NCI-H774 (cell line): Measurements from ENCODE around the gene TNNT1.
A peak's percentile ranks its signal among the peaks of the same experiment; 100 is the strongest.

Experiments used
- DNase-seq: peaks from one replicate; lab custom pipeline; 2025; lab: John Stamatoyannopoulos, UW

TNNT1 gene

DNA sequence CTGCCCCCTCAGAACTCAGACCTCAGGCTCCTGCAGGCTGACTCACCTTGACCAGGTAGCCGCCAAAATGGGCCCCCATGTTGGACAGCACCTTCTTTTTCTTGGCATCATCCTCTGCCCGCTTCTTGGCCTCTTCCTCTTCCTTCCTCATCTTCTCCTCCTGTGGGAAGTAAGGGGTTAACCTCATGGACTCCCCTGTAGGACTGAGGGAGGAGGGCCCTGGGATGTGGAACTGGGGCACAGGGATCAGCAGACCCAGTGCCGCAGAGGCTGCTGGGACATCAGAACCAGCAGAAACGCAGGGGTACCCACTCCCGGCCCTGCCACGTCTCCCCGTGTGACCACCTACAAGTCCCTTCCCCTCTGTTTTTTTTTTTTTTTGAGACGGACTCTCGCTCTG, 11.1 kb downstream of the TNNT1 start:
- no peak for DNase-seq

DNA sequence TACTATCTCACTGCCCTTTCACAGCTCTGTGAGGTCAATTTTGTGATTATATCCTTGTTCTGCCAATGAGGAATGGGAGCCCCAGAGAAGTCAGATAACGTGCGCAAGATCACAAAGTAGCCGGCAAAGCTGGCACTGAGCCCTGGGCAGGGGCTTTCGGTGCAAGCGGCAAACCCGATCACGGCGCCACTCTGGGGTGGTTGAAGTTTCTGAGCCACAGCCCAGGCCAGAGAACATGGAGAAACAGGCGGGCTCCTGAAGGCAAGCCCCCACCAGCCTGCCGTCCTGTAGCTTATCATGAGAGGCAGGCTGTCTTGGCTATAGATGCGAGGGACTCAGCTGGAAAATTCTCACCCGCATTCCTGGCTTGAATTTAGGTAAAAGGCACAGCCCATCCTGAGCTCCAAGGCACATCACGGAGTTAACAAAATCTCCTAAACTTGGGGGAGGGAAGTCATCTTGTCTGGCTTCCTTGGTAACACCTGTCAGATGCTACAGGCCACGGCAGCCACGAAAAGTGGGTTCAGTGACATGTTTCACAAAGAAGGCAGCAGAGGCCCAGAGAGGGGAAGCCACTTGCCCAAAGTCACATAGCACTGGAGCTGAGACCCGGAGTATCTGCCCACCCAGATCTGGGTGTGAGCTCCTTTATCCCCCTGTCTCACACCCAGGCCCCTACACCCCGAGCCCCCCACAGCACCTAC, 12.5 kb downstream of the TNNT1 start:
- no peak for DNase-seq

DNA sequence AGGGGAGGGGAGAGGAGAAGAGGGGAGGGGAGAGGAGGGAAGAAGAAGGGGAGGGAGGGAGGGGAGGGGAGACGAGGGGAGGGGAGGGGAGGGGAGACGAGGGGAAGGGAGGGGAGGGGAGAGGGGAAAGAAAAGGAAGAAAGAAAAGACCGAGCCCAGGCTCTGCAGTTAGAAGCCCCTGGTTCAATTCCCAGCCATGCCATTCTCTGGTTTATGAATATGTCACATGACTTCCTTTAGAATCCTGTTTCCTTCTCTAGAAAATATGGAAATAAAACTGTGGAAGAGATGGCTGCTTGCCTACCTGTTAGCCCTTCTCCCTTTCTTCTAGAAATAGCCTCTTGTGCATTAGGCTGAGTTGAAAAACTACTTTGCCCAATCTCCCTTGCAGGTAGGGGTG, 14.3 kb downstream of the TNNT1 start:
- no peak for DNase-seq

DNA sequence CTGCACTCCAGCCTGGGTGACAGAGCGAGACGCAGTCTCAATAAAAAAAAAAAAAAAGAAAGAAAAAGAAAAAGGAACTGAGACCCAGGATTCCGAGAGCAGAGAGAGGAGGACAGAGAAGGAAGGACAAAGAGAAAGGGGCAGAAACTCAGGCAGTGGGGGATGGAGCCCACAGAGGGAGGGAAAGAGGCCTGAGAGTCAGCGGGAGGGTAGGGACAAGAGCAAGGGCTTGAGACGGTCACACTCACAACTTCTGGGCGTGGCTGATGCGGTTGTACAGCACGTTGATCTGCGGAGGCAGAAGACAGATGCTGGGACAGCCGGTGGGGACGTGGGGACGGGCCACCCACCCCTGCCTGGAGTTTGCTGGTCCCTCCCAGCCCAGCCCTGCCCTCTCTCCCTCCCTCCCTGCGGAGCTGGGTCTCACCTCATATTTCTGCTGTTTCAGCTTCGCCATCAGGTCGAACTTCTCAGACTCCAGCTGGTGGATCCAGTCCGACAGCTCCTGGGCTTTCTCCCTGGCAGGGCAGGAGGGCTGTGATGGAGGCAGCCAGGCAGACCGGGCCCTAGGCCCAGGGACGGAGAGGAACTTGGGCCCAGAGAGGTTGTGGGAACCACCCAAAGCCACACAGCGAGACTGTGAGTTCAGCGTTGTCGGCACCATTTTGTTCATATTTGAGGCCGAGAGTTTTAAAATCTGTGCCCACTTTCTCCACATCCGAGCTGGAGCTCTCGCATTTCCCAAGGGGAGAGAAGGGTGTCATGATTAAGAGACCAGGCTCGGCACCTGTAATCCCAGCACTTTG, 15.2 kb downstream of the TNNT1 start:
- no peak for DNase-seq

DNA sequence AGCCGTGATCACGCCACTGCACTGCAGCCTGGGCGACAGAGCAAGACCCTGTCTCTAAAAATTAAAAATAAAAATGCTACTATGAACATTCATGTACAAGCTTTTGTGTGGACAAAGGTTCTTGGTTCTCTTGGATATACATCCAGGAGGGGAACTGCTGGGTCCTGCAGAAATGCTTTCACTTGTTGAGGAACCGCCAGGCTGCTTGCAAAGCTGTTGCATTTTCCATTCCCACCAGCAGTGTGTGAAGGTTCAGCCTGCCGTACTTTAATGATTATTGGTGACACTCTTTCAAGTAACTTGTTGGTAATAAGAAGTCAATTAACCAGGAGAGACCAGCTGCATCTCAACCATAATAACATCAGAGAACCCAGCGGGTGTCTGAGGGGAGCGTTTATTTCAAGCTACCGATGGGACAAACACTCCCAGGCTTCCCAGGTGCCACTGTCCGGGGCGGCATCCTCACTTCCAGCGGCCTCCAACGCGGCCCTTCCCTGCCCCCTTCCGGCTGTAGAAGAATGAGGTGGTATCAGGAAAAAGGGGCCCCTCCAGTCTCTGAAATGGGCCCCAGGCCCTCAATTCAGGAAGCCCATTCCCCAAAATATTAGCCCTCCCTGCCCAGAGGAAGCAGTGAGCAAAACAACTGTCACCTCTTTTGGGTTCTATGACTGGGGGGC, 16.4 kb downstream of the TNNT1 start:
- no peak for DNase-seq

DNA sequence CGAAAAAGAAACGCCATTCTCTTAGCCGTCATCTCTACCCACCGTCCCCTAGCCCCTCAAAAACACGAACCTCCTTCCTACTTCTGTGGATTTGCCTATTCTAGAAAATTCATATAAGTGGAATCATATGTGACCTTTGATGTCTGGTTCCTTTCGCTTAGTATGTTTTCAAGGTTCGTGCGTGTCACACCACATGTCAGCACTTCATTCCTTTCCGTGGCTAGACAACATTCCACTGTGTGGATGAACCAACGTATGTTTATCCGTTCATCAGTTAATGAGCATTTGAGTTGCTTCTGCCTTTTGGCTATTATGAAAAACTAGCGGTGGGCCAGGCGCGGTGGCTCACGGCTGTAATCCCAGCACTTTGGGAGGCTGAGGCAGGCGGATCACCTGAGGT, 17.6 kb downstream of the TNNT1 start:
- DNase-seq: no peak

DNA sequence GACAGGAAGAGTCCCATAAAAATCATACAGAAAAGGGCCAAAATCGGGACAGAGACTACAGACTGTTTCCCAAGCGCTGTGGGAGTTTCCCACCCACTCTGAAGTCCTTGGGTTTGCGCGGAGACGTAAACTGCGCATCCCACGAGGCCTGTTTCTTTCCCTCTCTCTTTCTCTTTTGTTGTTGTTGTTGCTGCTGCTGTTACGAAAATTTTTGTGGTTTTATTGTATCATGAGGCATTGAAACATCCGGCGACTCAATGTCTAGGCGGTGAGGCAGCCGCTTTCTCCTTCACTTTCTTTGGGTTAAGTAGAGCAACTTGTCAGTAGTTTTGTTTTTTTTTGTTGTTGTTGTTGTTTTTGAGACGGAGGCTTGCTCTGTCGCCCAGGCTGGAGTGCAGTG, 30.0 kb downstream of the TNNT1 start:
- DNase-seq: no peak

DNA sequence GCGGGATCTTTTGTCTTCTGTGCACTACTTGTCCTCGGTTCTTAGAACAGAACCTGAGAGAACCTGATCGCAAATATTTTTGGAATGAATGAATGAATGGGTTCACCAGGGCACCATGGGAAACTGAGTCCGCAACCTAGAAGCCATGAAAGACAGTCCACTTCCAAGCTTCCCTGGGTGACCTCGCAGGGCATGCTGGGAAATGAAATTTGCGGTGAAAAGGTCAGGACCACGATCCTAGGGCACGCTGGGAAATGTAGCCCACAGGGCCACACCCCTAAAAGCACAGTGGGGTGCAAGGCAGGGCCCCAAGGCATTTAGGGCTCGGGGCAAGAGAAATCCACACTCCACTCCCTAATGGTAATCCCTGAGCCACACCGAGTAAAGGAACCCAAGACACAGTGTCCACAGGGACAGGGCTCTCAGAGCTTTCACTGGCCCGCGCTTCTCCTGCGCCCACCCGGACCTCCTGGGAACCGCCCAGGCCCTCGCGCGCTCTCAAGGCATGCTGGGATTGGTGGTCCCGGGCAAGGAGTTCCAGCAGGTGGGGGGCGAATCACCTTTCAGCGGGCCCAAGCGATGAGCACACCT, 30.5 kb downstream of the TNNT1 start:
- DNase-seq: no peak

DNA sequence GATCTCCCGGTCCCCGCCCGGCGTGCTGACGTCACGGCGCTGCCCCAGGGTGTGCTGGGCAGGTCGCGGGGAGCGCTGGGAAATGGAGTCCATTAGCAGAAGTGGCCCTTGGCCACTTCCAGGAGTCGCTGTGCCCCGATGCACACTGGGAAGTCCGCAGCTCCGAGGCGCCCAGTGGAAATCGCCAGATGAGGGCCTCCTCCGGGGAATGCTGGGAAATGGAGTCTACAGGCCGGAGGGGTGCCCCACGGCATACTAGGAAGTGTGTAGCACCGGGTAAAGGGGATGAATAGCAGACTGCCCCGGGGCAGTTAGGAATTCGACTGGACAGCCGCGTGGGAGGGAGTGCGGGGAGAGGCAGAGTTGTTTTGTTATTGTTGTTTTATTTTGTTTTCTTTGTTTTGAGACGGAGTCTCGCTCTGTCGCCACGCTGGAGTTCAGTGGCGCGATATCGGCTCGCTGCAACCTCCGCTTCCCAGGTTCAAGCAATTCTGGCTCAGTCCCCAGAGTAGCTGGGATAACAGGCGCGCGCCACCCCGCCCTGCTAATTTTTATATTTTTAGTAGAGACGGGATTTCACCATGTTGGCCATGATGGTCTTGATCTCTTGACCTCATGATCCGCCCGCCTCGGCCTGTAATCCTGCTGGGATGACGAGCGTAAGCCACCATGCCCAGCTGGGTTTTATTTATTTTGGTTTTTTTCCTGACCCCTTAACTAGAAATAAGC, 31.2 kb downstream of the TNNT1 start:
- DNase-seq: peak; percentile 98

DNA sequence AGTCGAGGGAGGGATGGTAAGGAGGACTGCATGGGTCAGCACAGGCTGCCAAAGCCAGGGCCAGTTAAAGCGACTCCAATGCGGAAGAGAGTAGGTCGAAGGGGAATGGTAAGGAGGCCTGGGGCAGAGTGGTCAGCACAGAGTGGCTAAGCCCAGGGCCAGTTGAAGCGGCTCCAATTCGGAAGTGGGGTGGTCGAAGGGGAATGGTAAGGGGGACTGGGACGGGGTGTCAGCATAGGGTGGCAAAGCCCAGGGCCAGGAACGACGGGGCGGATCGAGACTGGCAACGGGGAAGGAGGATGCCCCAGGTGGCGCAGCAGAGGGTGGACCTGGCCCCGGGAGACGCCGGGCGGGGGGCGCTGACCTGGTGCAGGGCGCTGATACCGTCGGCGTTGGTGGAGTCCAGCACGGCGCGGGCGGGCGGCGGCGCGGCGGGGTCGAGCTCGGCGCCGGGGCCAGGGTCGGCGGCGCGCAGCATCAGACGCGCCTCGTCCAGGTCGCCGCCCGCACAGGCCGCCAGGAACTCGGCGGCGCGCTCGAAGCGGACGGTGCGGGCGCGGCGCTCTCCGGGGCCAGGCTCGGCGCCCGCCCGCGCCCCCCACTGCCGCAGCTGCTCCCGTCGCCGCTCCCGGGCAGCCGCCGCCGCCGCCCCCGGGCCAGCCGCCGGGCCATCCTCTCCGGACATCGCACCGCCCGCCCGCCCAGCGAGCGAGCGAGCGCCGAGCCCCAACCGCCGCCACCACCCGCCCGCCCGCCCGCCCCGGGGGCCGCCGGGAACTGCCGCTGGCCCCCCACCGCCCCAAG, 31.9 kb downstream of the TNNT1 start, which contains the start of gene PPP1R12C:
TSS of gene PPP1R12C (minus strand) at position 779 of the 804 bp plus-strand sequence. CDS start at position 685, 94 bp downstream.
- DNase-seq: no peak

DNA sequence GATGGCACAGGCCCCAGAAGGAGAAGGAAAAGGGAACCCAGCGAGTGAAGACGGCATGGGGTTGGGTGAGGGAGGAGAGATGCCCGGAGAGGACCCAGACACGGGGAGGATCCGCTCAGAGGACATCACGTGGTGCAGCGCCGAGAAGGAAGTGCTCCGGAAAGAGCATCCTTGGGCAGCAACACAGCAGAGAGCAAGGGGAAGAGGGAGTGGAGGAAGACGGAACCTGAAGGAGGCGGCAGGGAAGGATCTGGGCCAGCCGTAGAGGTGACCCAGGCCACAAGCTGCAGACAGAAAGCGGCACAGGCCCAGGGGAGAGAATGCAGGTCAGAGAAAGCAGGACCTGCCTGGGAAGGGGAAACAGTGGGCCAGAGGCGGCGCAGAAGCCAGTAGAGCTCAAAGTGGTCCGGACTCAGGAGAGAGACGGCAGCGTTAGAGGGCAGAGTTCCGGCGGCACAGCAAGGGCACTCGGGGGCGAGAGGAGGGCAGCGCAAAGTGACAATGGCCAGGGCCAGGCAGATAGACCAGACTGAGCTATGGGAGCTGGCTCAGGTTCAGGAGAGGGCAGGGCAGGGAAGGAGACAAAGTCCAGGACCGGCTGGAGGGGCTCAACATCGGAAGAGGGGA, 32.7 kb downstream of the TNNT1 start:
- DNase-seq: no peak

DNA sequence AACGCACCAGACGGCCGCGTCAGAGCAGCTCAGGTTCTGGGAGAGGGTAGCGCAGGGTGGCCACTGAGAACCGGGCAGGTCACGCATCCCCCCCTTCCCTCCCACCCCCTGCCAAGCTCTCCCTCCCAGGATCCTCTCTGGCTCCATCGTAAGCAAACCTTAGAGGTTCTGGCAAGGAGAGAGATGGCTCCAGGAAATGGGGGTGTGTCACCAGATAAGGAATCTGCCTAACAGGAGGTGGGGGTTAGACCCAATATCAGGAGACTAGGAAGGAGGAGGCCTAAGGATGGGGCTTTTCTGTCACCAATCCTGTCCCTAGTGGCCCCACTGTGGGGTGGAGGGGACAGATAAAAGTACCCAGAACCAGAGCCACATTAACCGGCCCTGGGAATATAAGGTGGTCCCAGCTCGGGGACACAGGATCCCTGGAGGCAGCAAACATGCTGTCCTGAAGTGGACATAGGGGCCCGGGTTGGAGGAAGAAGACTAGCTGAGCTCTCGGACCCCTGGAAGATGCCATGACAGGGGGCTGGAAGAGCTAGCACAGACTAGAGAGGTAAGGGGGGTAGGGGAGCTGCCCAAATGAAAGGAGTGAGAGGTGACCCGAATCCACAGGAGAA, 33.5 kb downstream of the TNNT1 start:
- no peak for DNase-seq

DNA sequence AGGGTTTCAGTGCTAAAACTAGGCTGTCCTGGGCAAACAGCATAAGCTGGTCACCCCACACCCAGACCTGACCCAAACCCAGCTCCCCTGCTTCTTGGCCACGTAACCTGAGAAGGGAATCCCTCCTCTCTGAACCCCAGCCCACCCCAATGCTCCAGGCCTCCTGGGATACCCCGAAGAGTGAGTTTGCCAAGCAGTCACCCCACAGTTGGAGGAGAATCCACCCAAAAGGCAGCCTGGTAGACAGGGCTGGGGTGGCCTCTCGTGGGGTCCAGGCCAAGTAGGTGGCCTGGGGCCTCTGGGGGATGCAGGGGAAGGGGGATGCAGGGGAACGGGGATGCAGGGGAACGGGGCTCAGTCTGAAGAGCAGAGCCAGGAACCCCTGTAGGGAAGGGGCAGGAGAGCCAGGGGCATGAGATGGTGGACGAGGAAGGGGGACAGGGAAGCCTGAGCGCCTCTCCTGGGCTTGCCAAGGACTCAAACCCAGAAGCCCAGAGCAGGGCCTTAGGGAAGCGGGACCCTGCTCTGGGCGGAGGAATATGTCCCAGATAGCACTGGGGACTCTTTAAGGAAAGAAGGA, 34.4 kb downstream of the TNNT1 start:
- DNase-seq: no peak

DNA sequence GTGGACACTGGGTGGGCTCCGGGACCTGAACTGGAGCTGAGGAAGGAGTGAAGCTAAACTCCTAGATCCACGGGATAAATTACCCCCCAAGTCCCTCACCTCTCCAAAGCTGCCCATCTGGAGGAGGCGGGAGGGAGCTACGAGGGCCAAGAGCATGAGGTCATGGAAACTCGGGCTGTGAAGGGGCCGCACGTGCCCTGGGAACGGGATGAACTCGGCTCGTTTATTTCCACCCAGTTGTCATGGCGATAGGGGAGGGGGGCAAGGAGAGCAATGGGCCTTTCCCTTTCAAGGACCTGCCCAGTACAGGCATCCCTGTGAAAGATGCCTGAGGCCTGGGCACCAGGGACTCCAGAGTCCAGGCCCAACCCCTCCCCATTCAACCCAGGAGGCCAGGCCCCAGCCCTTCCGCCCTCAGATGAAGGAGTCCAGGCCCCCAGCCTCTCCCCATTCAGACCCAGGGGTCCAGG, 35.4 kb downstream of the TNNT1 start:
- no peak for DNase-seq

DNA sequence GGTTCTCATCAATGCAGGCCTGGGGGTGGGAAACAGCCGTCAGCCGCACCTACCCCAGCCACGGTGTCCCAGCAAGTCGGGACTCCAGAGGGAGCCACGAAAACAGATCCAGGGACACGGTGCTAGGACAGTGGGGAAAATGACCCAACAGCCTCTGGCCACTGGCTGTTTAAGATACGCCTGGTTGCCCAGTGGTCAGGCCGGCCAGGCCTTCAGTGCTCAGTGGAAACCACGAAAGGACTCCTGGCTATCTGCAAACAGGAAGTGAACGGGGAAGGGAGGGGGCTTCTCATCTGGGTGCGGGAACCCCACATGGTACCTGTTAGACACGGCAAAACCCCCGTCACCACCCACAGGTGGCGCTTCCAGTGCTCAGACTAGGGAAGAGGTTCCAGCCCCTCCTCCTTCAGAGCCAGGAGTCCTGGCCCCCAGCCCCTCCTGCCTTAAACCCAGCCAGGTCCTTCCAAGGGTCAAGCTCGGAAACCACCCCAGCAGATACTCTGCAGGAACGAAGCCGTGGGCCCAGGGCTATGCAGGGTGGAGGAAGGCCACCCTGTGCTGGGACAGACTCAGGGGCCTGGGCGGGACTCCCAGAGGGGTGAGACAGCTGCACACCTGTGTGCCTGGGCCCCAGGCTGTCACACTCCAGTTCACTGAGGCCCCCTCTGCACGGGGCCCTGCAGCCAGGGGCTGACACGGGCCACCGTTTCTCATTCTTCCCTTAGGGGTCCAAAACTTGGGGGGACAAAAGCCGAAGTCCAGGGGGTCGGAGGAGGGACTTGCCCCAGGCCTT, 36.0 kb downstream of the TNNT1 start:
- DNase-seq: no peak

DNA sequence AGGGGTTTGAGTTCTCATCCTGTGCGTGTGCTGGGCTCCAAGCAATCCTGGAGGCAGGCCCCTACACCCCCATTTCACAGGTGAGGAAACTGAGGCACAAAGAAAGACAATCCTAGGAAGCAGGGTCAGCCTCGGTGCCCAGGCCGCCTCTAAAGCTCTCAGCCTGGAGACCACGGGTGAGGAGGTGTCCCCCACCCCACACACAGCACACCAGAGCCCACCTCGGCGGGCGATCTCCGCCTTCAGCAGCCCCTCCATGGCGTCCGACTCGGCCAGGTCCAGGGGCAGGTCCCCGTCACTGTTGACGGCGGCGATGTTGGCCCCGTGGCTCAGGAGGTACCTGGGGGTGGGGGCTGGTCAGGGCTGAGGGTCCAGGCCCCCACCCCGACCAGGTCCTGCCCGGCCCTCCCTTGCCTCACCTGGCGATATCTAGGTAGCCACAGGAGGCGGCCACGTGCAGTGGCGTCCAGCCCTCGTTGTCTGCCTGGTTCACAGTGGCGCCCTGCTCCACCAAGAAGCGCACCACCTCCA, 36.7 kb downstream of the TNNT1 start:
- no peak for DNase-seq

DNA sequence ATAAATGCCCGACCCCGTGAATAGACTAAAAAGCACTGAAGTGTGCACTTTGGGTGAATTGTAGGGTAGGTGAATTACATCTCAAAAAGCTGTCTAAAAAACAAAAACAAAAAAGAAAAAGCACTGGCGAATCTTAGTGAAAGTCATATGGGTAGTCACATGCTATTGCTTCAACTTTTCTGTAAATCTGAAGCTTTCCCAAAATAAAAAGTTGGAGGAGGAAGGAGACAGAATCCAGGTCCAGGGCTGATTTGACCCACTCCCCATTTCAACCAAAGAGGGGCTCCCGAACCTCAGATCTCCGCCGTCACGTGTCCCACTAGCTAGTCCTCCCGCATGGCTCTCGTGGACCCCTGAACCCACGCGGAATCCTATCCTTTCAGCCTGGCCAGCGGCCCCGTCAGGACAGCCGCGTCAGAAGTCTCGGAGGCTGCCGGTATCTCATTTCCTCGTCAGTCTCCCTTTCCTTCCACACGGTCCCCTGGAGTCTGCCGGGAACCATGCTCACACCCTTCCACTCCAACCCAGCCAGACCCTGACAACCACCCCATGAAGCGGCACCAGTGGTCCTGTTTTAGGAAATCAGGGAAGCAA, 37.7 kb downstream of the TNNT1 start:
- DNase-seq: no peak
